ENCODE results near the gene MCM3AP. TPM values are rescaled to one million over a fixed set of nuclear protein-coding genes. Genes with fewer than 3 reads are reported as not detected.

MCM3AP gene
- total and polyA plus RNA-seq, 9 of the 15 experiments (the other 6 are each of a cell fraction or from before 2014, with no cell fraction given) = 6.5 to 179 (median 69.6) TPM

GRCh38 chr21:46323227-46323709 lies 37.9 kb upstream of the MCM3AP start (continued):
- no peak for TF ChIP-seq PBX2 (CRISPR knock-in tag; IDR thresholded peaks at IDR 0.05; ENCODE audit: low read depth)
- no peak for TF ChIP-seq PBX2 (tag; conservative IDR thresholded peaks at IDR 0.05; ENCODE audit: low read depth)
- TF ChIP-seq, protein P1, sequence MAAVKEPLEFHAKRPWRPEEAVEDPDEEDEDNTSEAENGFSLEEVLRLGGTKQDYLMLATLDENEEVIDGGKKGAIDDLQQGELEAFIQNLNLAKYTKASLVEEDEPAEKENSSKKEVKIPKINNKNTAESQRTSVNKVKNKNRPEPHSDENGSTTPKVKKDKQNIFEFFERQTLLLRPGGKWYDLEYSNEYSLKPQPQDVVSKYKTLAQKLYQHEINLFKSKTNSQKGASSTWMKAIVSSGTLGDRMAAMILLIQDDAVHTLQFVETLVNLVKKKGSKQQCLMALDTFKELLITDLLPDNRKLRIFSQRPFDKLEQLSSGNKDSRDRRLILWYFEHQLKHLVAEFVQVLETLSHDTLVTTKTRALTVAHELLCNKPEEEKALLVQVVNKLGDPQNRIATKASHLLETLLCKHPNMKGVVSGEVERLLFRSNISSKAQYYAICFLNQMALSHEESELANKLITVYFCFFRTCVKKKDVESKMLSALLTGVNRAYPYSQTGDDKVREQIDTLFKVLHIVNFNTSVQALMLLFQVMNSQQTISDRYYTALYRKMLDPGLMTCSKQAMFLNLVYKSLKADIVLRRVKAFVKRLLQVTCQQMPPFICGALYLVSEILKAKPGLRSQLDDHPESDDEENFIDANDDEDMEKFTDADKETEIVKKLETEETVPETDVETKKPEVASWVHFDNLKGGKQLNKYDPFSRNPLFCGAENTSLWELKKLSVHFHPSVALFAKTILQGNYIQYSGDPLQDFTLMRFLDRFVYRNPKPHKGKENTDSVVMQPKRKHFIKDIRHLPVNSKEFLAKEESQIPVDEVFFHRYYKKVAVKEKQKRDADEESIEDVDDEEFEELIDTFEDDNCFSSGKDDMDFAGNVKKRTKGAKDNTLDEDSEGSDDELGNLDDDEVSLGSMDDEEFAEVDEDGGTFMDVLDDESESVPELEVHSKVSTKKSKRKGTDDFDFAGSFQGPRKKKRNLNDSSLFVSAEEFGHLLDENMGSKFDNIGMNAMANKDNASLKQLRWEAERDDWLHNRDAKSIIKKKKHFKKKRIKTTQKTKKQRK (IDR thresholded peaks at IDR 0.05; ENCODE audit: borderline replicate concordance, low read depth, low read length) = no peak
- no peak for TF ChIP-seq ZNF212 (CRISPR knock-in tag; IDR thresholded peaks at IDR 0.05)
- TF ChIP-seq SMARCB1 (IDR thresholded peaks at IDR 0.05; ENCODE audit: insufficient read length, low read depth) = no peak
- TF ChIP-seq ZNF764 (CRISPR knock-in tag; IDR thresholded peaks at IDR 0.05; ENCODE audit: low read depth) = peak; percentile 56; the same call in 1 of the 2 replicates
- TF ChIP-seq MTA1 (IDR thresholded peaks at IDR 0.05; ENCODE audit: borderline replicate concordance) = no peak
- 0 out of 2 replicates have a peak, but pooled peaks have one; percentile 3 for TF ChIP-seq KLF16 (IDR thresholded peaks at IDR 0.05)
- no peak for TF ChIP-seq PTRF (tag; IDR thresholded peaks at IDR 0.05)
- TF ChIP-seq BHLHE40 (IDR thresholded peaks at IDR 0.05; ENCODE audit: low read length) = no peak
- no peak for TF ChIP-seq NFXL1 (CRISPR knock-in tag; IDR thresholded peaks at IDR 0.05)
- TF ChIP-seq ETV6 (IDR thresholded peaks at IDR 0.05; ENCODE audit: borderline replicate concordance in 1 of 2, low read depth in 2 of 2, low read length in 1 of 2) = no peak
- TF ChIP-seq ETV6 (CRISPR knock-in tag; IDR thresholded peaks at IDR 0.05; ENCODE audit: borderline replicate concordance) = no peak
- TF ChIP-seq NR2F6 (CRISPR knock-in tag; IDR thresholded peaks at IDR 0.05) = no peak
- TF ChIP-seq SMARCA4 (IDR thresholded peaks at IDR 0.05) = no peak
- TF ChIP-seq ZBTB8A (IDR thresholded peaks at IDR 0.05; ENCODE audit: partially characterized antibody) = no peak
- TF ChIP-seq FOXA1 (IDR thresholded peaks at IDR 0.05; ENCODE audit: borderline replicate concordance) = 0 out of 2 replicates have a peak, but pooled peaks have one; percentile 2
- TF ChIP-seq NR3C1 (CRISPR knock-in tag; IDR thresholded peaks at IDR 0.05) = peak; percentile 70; the same call in 1 of the 2 replicates
- no peak for TF ChIP-seq KDM1A (IDR thresholded peaks at IDR 0.05)
- TF ChIP-seq ZNF274 (IDR thresholded peaks at IDR 0.05; ENCODE audit: borderline replicate concordance, low read depth, low read length) = no peak

Measured in K562 (cell line).